GM19023 (cell line): ENCODE data around the gene SMAD7.
"Not testable (repeated sequence)": the region's sequence is repeated elsewhere in the genome, so short reads cannot be mapped to it uniquely, and the experiment has no call there.

Experiments used
- ATAC-seq: cut with Tn5 transposase; IDR thresholded peaks from one replicate; pipeline ENCODE4 v1.9.1; 2021; ENCODE audit warnings: mild to moderate bottlenecking, moderate library complexity; ENCODE audit not compliant: unreplicated experiment

Gene SMAD7

DNA sequence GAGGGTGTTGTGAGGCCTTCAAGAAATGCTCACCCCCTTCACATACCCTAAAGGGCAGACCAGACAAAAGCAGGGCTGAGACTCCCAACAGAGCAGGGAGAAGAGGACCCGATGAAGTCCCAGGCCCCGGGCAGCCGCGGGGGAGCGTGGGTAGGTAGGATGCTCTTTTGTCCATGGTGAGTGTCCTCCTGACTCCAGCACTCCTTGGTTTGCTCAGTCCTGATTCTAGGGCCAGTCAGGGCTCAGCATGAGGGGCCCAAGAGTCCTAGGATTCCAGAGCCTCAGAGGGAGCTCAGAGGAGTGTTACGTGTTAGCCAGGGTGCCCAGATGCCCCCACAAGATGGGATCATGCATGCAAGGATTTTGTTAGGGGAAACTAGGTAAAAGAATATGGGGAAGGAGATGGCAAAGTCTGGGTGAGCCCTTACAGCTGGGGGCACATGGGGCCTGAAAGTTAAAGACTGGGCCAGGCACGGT lies 64.8 kb downstream of the SMAD7 start:
- ATAC-seq, result no peak

DNA sequence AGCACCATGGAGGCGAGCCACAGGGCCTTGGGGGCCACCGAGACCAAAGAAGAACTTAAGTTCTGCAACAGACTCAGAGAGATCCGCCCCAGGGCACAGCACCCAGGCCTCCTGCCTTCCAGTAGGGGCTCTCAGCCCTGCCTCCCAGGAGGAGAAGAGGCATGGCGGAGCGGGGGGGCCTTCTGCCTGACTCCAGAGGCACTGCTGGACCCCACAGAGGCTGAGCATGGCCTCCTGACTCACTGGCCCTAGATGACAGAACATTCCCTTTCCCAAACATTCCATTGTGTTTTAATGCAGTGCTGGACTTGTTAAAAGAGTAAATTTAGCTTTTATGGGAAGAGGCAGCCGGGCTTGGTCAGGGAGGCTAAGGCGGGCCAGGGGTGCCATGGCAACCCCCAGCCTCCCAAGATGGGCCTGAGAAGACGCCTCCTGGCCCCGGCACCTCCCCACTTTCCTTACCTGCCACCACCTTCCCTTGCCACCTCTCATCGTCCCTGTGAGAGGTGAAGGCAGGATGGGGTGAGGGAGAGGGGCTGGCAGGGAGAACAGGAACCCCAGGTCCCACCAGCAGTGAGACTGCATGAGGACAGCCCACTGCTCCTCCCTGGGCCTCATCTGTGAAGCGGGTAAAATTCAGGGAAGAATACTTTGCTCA lies 65.4 kb downstream of the SMAD7 start:
- ATAC-seq, result no peak

- ATAC-seq, result no peak
Observed at GRCh38 chr18:48884771-48885170, 66.0 kb downstream of the SMAD7 start.

DNA sequence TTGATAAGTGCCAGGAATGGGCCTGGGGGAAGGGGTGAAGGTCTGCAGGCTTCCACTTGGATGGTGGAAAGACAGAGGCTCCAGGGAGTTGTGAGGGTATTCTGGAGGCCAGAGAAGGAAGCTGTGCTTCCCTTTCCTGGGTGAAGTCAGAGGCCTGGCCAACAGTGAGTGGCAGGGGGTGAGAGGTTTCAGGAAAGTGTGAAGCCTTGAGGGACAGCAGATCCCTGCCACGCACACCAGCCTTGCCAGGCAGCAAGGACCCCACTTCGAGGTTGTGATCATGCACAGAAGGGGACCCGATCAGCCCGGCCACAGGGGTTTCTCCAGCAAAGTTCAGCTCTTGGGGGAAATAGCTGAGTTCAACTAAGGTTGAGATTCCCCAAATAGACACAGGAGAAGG lies 66.5 kb downstream of the SMAD7 start:
- no peak for ATAC-seq

- ATAC-seq, result no peak
Observed at GRCh38 chr18:48882379-48882778, 68.4 kb downstream of the SMAD7 start.

DNA sequence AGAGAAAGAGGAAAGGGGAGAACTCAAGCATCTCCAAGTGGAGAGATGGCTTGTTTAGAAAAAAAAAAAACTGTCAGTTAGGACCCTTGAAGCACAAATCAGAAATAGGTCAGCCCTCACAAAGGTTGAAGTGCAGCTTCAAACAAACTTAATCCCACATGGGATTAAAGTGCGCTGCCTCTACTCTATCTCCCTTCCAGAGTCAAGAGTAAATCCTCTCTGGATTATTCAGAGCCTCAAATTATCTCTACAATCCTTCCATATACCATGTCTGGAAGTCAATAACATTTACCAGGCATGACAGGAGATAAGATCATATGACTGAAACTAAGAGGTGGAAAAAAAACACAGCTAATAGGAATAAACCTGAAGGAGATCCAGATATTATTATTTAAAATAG lies 69.8 kb downstream of the SMAD7 start:
- ATAC-seq, result no peak

DNA sequence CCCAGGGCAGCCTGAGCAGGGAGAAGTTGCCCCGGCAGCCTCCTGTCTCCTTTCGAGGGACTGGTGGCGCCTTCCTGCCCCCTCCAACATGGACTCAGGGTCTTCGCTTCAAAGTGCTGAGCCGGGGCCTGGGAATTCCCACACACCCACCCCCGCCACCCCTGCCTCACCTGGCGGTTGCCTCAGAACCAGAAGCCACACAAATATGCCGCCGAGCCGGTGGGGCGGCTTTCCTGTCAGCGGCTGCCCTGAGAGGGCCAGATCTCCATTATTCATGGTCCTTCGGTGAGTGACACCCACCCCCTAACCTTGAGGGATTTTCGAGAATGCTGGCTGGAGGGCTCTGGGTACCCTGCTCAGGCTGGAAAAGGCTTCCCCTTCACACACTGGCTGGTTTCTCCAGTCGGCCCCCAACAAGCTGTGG lies 71.7 kb downstream of the SMAD7 start:
- no peak for ATAC-seq

DNA sequence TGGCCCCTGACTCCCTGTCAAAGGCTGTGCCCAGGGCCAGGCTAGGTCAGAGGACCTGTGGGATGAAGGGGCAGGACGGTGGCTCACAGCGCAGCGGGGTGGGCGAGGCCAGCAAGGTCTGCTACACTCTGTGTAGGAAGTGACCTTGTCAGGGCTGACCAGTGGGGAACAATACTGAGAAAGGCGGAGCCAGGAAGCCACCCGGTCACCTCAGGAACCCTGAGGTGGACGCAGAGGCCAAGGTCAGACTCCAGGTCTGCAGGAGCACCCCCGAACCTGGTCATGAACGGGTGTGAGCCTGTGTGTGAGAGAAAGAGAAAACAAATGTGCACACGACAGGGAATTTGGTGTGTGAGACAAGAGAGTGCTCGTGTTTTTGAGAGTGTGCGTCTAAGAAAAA lies 72.3 kb downstream of the SMAD7 start:
- ATAC-seq, result no peak

DNA sequence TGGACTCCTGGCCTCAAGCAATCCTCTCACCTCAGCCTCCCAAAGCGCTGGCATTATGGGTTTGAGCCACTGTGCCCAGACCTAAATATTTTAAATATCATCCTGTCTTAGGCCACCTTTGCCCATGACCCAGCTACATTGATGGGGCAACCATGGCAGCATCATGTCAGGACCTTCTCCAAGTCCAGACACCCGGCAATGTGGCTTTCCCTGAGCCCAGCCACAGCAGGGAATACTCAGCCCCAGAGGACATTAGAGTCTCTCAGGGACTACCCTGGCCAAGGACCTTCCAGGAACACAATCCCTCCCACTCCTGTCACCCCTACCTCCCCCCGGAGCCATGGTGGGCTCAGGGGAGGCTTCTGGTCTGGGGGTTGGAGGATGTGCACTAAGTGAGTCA lies 72.8 kb downstream of the SMAD7 start:
- no peak for ATAC-seq

DNA sequence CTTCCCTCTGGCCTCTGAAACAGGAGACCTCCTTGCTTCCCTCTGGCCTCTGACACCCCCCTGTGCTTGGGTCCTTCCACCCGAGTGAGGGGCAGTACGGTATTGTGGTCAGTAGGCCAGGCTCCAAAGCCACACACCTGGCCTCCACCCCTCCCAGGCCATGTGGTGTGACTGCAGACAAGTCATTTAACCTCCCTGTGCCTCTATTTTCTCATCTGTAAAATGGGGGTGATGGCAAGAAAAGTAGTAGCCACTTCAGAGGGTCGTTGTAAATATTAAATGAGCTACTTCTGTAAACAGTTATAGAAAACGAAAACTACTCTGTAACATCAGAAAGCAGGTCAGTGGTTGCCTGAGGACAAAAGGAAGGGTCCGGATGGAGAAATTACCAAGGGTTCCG lies 74.2 kb downstream of the SMAD7 start:
- ATAC-seq, result no peak

DNA sequence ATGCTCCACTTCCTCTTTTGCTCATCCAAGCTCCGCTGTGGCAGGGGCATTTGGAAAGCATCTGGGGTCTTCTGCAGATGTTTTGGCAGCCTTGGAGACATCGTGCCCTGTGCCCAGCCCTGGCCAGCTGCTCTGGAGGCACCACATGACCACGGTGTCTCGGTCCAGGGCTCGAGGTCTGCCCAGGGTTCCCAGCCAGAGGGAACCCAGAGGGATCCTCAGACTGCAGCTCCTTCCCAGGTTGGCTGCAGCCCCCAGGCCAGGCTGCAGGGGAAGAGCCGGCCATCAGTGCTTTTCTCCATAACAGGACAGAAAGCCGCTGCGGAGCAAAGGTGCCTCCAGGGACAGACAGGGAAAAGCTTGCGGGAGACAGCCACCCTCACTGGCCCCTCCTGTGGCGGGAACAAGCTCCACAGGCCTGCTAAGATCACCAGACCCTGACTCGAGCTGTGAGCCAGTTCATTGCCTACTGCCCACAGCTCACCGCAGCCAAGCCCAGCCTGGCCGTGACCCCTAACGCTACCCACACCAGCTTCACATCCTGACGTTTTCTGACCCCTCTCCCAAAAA lies 74.7 kb downstream of the SMAD7 start:
- ATAC-seq, result no peak

DNA sequence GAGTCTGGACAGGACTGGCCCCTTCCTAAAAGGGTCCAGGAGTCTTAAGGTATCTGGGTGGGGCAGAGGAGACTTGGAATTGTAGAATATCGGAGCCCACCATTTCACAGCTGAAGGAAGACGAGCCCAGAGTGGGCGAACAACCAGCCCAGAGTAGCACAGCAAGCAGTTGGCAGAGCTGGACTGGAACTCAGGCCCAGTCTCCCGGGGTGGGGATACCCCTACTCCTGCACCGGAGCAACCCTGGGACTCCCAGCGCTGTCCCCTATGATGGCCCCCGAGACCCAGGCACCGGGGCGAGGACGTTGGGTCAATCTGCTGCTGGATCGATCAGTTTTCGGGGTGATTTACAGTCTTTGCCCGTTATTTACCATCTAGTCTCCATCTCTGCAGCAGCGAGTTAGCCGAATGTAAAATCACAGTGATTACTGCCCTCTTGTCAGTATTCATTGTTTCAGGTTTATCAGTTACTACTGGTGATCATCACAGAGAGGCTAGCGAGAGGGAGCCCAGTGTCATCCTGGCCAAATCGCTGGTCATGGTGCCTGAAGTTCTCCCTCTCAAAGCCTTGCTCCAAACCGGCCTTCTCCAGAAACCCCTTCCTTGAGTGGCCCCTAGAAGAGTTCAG lies 75.3 kb downstream of the SMAD7 start:
- ATAC-seq, result no peak

DNA sequence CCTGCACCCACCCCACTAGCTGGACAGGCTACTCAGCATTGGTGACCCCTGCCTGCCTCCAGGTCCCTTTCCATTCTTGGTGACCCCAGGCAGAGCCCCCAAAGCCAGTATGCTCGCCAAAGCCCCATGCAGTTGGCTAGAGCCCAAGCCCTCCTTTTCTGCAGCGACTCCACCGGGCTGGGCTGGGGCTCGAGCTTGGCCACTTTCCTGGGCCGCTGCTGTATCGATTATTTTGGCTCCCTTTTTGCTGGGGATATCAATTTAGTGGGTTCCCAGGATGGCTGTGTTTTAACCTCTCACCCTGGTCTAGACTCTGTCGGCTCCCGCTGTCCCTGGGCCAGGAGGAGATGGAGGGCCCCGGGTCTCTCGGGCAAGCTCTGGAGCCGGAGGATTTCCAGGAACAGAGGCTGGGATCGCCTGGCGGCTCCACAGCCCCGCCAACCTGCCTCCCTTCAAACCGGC lies 76.0 kb downstream of the SMAD7 start:
- no peak for ATAC-seq

DNA sequence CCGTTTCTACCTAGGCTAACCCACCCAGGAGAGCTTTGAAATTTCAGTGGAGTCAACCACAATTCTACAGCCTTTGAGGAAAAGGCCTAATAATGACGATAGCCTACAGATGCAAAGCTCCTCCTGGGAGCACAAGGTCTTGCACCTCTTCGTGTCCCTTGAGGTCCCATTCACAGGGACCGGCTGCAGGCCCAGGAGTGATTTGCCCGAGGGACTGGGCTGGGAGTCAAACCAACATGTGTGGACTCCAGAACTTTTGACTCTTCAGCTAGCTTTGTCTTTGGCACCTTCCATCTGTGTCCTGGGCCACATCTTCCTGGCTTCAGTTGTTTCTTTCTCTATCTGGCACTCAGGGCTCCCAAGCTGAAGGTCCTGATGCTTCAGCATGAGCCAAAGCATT lies 76.5 kb downstream of the SMAD7 start:
- no peak for ATAC-seq

DNA sequence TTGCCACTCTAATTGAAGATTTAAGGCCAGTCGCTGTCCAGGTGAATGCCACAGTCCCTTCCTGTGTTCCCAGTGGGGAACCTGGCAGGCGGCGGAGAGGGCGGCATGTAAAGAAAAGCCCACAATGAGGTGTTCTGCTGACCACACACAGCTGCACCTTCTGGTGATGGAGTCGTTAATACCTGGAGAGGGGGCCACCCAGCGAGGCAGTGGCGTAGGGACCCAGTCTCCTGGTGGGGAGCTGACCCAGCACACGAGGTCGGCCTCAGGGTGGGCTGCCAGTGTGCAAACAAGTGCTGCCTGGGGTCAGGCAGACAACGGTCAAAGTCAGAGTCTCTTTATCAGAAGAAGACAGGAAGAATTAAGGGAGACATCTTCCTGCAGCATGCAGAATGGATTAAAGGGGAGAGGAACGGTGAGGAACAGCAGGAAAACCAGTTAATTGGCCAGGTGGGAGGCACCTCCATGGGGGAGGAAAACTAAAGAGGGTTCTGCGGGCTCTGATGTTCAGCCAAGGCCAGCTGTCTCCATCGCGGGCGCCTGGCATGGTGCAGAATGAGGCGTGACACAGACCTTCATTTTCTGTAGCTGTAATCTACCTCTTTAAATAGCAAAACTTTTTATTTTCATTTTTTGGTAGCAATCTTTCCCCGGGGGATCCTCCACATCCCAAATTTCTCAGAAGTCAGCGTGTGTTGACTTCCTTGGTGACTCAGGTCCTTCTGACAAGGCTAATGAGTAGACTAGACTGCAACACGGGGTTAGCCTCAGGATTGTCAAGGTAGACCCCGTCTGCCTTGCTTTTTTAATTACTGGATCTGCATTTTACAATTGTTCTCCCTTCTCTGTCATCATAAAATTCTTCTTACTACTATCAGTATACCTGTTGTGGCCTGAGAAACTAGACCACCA lies 78.3 kb downstream of the SMAD7 start:
- ATAC-seq, result no peak

- no peak for ATAC-seq
Observed at GRCh38 chr18:48871391-48872166, 79.2 kb downstream of the SMAD7 start.

DNA sequence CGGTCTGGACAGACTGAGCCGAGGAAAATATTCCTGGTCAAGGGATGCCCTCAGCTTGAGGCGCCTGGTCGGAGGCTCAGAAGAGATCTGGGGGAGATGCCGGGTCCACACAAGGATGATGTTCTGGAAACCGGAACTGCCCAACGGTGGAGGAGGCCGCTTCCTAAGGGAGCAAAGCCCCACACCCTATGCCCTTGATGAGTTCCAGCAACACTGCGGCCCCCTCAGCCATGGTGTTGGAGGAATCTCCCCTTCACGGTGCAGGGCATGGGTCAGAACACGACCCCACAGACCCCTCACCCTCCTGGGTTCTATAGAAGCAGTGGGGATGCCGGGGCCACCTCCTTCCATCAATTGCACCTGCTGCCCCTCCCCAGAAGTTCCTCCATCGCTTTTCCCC lies 79.8 kb downstream of the SMAD7 start:
- ATAC-seq, result not testable (repeated sequence)
